Right renal pelvis (tissue), 4 donors: ENCODE measurements around the gene PPP2R5C. TPM values are rescaled to one million over a fixed set of nuclear protein-coding genes. Genes with fewer than 3 reads are reported as not detected.
A peak's percentile ranks its signal among the peaks of the same experiment; 100 is the strongest.
"Not testable (repeated sequence)": the region's sequence is repeated elsewhere in the genome, so short reads cannot be mapped to it uniquely, and the experiment has no call there.

ENCODE experiments used
- DNase-seq, 4 donors: peaks; one replicate each; pipeline ENCODE4 v3.0.0-alpha.2; 2013; ENCODE audit warnings: low read depth in 4 of 4, low spot score in 3 of 4, missing footprints in 1 of 4
- polyA plus RNA-seq, 4 donors: library from polyadenylated mRNA; unstranded; fragments of 120-200 nt; gene quantifications; one replicate each; pipeline ENCODE4 v1.2.1, GENCODE V29; 2013; ENCODE audit not compliant: insufficient read length in 4 of 4

PPP2R5C gene
- polyA plus RNA-seq, 4 donors, result 99.3 to 119 (median 117) TPM

DNA sequence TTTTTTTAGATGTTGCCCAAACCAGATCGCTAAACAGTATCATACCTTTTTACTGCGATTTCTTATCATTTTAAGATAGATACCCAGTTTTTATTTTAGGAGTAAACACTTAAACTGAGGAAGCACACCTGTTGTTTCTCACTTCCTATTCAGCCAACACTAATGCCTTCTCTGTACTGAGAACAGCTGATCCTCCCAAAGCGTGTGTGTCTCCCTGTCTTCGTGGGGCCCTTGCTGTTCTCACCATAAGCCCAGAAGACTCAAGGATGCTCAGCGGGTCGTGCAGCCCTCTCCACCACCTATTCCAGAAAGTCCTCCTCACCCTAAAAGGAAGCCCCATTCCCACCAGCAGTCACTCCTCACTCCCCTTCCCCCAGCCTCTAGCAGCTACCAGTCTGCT, 14.8 kb downstream of the PPP2R5C start:
- DNase-seq, result no peak

DNA sequence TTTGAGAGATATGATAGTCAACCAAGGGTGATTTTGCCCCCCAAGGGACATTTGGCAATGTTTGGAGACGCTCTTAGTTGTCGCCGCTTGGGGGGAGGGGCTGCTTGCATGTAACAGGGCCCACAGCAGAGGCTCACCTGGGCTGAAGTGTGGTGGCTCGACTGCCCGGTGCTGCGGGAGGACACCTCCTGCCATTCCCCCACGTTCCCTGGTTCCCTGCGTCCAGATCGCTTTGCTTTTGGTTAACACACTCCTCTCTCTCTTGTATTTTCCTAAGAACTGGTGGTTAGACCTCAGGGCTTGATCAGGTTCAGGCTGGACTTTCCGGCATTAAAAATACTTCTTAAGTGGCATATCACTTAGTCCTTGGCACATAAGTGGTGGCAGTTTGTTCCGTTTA, 18.9 kb downstream of the PPP2R5C start:
- no peak for DNase-seq

DNA sequence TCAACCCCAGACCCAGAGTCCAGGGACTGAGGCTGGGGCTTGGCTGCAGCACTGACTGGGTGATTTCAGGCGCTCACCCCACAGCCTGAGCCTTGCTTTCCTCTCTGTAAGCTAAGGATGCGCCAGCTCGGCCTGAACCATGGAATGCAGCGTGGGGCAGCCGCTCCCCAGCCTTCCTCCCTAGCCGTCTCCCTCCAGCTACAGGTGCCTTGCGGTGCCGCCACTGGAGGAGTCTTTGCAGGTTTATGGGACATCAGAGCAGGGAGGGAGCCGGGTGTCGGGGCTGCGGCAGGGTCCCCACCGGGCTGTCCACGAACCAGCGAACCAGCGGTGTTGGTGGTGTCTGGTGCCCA, 19.4 kb downstream of the PPP2R5C start:
- no peak for DNase-seq

DNA sequence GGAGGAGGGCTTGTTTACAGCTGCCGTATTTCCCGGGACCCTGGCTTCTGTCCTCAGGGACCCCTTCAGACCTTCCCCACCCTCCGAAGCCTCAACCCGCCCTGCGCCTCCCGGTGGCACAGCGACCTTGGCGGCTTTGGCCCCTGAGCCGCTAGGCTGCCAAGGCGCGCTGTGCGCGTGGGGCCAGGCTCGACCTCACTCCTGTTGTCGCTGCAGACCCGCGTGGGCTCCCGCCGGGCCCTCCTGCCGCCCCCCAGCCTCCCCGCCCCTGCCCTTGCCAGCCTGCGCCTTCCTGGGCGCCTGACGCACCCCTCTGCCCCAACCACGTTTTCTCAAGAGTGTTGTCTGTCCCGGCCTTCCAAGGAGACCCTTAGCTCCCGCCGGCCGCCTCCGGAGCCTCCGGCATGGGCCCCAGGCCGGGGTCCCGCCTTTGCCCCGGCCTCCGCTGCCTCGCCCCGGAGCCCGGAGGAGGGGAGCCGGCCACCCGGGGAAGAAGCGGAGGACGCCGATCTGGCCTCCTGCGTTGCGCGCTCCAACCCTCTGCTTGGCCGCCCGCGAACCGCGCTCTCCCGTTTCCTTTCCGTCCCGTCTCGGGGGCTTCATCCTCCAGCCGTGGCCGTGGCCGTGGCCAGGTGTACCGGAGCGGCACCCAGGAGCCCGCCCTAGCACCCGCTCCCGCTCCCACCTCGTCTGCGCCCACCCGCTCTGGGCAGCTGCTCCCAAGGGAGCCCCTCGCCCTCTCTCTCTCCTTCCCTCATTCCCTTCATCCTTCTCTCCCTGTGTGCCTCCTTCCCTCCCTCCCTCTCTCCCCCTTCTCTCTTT, 19.9 kb downstream of the PPP2R5C start:
- no peak for DNase-seq

DNA sequence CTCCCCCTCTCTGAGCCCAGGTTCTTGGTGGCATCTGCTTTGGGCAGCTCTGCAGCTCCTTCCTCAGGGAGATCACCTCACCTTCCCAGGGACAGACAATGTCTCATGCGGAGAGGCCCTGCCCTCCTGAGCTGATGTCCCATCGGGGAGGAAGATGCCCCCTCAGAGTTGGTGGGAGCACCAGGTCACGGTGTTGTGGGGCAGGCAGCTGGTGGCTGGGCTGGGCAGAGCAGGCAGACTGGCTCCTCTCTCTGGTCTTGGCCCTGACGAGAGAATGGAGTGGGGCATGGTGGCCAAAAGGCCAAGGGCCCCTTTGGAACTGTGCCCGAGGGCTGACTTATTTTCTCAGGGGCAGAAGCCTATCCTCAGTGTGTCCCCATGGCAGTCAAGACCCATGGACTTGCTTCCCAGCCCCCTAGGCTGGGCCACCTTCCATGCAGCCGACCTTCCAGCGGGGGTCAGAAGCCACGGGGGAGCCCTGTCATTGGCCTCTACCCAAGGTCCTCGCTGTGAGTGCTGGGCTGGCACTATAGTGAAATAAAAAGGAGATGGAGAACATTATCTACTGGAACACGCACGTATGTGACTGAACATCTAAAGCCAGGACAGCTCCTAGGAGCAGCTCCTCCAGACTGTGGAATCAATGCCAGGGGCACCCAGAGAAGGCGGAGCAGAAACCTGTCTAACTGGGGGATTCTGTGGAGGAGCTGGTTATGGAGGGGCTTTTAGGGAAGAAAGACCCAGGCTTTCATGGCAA, 21.9 kb downstream of the PPP2R5C start:
- DNase-seq, result no peak

DNA sequence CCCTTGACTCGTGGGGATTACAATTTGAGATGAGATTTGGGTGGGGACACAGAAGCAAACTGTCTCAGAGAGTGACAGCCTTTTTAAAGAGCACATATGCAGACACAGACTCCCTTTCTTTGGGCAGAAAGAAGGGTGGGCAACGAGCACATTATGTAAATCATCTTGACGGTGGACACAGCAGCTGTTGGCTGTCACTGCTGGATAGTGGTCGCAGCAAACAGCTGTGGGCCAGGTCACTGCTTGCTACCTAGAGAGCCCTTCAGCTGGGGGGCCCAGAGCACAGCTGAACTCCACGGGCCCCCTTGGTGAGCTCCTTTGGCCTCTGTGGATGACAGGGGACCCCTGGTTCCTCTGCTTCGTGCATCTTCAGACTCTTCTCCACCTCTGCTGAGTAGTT, 23.1 kb downstream of the PPP2R5C start:
- DNase-seq, result no peak

DNA sequence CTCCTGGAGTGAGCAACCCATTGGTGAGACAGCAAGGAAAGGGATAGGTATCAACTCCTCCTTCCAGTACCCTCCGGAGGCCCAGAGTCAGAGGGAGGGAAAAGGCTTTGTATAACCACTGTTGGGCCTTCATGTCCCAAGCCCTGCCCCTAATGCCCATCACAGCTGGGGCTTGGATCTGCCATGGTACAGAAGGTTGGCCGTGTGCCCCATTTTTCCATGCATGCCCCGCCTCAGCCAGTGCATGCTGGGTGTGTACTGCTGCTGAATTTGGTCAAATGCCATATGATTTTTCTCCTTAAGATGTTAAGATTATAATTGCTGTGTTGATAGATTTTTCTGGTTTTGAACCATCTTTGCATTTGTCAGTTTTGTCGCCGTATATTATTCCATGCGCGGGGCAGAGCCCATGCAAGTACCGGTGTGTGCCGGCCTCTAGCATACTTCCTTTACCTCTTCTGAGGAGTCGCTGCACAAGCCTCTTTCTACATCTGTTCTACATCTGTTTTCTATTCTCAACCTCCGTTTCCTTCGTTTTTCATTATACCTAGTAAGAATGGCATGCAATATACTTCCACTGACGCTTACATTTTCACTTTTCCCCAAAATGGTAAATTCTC, 26.6 kb downstream of the PPP2R5C start:
- no peak for DNase-seq

DNA sequence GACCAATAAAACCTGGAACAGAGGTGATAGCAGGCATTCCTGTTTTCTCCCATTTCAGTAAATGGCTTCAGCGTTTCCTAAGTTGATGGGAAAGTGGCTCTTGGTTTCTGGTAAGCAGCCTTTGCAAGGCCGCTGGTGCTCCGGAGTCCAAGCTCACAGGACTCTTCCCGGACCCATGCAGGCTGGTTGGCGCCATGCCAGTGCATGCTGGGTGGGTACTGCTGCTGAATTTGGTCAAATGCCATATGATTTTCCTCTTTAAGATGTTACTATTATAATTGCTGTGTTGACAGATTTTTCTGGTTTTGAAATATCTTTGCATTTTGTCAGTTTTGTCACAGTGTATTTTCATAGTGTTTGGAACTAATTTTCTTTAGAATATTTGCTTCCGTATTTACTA, 27.7 kb downstream of the PPP2R5C start:
- DNase-seq, result no peak

DNA sequence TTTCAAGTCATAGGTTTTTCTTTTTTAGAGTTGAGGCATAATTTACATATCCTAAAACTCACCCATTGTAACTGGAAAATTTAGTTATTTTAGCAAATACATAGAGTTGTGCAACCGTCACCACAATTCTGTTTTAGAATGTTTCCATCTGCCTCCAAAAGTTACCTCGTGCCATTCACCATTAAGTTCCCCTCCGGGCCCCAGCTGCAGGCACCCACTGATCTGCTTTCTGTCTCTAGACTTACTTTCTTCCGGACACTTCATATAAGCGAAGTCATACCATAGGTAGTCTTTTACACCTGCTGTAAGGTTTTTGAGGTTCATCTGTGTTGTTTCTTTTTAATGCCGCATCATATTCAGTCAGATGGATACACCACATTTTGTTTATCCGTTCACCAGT, 28.7 kb downstream of the PPP2R5C start:
- no peak for DNase-seq

DNA sequence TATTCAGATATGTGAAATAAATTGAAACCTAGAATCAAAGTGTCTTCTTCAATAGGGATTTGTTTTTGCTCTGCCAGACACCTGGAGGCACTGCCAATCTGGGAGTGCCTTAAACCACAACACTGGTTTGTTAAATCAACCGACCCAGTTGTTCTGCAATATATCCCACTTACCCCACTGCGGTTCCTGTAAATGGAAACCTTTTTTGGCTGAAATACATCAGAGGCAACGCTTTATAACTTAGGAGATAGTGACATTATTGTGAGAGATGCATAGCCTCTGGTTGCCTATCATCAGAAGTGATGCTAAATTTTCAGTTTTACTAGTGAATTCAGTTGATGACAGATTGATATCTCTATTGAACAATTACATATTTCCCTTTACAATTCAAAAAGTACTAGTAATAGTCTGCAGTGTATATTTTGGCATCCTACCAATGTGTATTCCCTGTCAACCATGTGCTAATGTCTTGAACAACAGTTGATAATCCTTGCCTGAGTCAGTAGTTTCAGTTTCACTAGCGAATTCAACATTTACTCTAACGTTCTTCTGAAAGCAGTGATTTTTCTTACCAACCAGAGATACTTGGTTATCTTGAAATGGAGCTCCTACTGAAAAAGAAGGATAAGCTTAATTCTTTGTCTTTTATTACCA, 30.5 kb downstream of the PPP2R5C start:
- no peak for DNase-seq

DNA sequence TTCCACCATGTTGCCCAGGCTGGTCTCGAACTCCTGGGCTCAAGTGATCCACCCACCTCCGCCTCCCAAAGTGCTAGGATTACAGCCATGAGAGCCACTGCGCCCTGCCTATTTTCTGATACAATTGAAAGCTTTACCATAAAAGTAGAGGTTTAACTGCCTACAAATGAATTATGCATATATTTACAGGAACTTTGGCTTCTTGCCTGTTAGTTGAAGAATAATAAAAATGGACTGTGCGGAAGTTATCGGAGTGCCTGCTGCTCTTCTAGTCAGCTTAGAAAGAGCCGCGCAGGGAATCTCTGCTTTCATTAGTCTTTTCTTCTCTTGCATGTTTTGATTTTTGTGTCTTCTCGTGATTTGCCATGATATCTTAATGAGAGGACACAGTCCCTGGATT, 34.5 kb downstream of the PPP2R5C start:
- DNase-seq, result no peak

DNA sequence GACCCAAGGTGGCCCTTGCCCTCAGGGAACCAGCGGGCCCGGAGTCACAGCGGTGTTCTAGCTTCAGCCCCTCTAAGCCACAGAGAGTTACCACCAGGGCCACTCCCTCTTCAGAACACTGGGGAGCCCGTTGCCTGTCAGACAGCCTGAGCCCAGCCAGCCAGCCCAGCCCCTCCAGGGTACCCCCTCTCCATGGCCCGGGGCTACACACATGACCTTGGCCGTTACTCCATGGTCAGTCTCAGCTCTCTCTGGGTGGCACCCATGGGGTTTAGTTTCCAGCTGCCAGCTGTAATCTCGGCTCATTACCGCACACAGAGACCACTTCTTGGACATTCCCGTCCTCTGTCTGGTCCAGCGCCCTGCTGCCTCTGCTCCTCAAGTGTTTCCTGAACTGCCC, 35.0 kb downstream of the PPP2R5C start:
- no peak for DNase-seq

DNA sequence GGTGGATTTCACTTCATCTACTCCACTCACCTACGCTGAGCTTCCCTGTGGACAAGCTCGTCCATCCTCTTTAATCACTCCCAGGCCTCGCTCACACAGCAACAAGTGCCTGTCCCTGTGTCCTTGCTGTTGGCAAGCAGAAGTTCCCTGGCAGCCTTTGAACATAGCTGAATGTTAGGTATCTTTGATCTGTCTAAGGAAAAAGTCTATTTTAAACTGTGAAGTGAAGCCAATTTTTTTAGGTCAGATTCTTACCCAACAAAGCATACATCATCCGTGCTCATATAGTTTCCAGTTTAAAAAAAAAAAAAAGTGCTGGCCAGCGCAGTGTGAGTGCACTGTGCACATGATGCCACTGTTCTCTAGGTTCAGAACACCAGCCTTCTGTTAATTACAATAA, 36.3 kb downstream of the PPP2R5C start:
- no peak for DNase-seq

DNA sequence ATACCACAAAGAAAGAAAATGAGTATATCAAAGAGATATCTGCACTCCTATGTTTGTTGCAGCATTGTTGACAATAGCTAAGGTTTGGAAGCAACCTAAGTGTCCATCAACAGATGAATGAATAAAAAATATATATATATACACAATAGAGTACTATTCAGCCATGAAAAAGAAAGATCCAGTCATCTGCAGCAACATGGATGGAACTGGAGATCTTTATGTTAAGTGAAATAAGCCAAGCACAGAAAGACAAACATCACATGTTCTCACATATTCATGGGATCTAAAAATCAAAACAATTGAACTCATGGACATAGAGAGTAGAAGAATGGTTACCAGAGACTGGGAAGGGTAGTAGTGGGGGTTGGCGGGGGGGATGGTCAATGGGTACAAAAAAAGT, 42.9 kb downstream of the PPP2R5C start:
- not testable (repeated sequence) for DNase-seq

DNA sequence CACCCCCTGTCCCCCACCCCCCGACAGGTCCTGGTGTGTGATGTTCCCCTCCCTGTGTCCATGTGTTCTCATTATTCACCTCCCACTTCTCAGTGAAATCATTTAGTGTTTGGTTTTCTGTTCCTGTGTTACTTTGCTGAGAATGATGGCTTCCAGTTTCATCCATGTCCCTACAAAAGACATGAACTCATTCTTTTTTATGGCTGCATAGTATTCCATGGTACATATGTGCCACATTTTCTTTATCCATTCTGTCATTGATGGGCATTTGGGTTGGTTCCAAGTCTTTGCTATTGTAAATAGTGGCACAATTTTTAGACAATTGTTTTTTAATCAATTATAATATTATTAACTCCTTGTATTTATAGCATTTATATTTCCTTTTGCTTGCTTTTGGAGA, 44.7 kb downstream of the PPP2R5C start:
- DNase-seq, result not testable (repeated sequence)

DNA sequence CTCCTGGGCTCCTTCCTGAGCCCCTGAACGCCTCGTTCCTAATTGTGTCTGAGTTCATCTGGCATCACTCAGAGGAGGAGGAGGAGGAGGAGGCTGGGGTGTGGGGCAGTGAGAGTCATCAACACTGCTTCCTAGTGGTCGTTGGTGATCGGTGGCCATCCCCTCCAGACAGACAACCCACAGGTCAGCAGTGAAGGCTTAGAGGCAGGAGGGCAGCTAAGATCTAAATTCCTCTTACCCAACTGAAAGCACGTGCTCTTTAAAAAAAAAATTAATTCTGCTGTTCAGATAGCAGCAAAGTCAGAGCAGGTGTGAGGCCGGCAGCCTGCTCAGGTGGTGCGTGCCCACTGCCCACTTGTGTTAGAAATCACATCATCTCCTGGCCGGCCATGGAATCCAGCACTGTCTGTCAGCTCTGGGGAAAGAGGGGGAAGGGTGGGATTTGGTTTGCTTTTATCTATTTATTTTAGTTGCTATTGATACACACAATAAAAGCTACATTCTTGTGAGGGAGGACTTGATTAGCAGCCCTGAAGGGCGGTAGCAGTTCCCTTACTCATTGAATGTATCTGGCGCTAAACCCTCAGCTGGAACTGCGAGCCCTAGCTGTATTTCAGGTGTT, 46.6 kb downstream of the PPP2R5C start:
- DNase-seq, result no peak

DNA sequence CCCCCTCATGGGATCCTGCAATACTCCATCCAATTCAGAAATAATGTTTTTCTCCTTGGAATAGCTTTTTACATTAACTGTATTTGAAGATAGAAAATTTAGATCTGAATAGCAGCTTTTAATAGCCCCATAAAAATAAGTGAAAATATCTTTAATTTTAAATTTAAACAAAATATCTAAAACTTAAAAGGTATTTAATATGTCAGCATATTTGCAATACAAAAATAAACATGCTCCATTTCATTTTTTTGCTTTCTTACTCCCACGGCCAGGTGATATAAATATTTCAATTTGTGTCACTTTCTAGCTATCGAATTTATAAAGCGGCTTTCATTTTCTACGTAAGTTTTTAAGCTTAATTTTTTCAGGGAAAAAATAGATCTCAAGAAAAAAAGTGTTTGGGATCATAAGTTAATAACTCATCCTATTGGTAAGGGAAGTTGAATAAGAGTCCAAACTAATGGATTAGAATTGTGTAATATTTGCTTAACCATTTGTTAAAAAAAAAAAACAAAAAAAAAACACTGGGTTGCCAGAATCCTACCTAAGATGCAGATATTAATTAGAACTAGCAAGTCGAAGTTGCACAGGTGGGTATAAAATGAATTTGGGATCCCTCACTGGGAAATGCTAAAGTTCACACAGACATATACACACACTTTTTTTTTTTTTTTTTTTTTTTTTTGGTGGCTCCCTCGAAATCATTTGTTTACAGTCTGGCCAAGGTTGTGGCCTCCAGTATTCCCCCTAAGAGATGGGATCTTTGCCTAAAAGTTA, 47.6 kb downstream of the PPP2R5C start:
- DNase-seq, result no peak

DNA sequence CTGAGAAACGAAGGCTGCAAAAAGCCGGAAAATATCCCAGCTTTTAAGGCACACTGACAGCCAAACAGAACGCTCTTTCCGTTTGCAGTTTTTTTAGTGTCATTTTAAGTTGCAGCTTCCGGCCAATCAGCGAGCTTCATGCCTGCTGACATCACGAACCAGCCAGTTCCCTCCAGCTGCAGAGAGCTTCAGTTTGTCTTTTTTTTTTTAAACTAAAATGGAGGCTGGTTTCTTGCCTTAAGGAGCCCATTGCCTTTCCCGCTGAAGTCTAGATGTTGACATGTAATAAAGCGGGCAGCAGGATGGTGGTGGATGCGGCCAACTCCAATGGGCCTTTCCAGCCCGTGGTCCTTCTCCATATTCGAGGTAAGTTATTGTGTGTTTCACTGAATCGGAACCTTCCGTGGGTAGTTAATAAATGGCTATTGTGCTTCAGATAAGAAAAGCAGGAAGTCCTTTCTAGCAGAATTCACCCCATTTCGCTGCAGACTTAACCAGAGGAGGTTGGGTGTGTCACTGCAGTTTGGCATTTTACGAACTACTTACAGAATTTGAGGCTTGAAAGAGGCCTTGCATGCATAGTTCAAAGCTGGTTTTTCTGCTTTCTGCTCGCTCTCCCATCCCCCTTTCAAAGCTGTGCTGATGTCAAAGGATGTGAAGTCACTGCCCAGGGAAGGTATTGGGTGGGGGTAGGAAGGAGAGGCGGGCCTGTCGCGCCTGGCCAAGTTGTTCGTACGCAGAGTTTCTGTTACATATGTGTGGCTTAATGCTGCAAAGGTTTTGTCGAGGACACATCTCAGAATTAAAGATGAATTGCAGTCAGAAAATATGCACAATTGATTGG, 48.4 kb downstream of the PPP2R5C start:
- DNase-seq, result peak; percentile 85 to 92 (median 90)
